IPS DF 4.7 (cell line): ENCODE data around the gene TIAM2.
"Not testable (repeated sequence)": the region's sequence is repeated elsewhere in the genome, so short reads cannot be mapped to it uniquely, and the experiment has no call there.

ENCODE experiments used
- DNase-seq: peaks from one replicate; pipeline ENCODE4 v3.0.0-alpha.2; 2013; ENCODE audit warnings: low spot score; ENCODE audit errors: extremely low read depth

TIAM2 gene

DNA sequence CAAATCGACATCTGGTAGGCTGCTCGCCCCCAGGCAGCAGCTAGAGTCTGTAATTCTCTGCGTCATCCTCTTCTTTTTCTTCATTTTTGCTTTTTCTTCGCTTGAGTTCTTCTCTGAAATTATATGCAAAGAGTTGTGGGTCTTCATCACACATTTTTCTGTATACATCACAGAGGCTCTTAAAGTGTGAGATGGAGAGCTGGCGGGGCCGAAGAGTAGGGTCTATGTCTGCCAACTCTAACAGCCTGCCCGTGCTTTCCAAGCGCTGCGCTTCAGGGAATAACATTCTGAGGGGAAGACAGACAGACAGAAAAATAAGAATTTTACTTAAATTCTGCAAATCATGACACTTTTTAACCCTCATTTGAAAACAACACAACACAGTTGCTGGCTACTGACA lies 262.7 kb downstream of the TIAM2 start:
- DNase-seq = no peak

DNA sequence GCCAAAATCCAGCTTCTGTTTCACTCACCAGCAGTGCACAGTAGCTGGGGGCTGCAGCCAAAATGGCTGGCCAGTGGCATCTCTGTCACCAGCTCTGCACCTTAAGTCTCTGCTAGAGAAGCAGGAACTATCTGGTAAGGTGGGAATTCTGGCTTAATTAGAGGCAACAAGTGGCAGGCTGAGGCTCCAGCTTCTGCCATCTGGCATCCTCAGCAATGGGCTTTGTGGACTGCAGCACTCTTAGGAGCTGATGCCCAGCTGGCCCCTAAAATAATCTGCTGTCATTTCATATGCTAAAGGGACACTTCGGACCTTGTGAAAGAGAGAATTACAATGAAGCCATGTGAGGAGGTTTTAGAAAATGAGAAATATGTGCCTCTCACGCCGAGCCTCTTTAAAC lies 264.1 kb downstream of the TIAM2 start:
- no peak for DNase-seq

- DNase-seq = no peak
These were observed 264.8 kb downstream of the TIAM2 start for GRCh38 chr6:155259897-155260296.

GRCh38 chr6:155260686-155261085 lies 265.6 kb downstream of the TIAM2 start:
- no peak for DNase-seq

- no peak for DNase-seq
These were observed 266.2 kb downstream of the TIAM2 start for GRCh38 chr6:155261111-155261900.

DNA sequence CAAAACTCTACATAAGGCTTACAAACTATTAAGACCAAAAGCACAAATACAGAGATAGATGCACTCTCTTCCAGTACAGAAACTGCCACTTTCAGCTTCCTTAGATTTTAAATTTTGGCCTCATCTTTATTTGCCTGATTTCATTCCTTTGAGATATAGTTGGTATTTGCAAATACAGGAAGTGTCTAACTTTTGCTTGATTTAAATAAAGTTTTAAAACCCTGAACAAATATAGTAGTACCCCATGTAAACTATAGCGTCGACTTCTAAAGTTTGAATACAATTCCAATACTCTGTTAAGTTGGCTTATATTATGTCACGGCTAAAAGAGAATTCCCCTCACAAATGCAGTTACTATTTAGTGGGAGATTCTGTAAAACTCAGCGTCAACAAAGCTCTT lies 267.5 kb downstream of the TIAM2 start:
- DNase-seq = no peak

DNA sequence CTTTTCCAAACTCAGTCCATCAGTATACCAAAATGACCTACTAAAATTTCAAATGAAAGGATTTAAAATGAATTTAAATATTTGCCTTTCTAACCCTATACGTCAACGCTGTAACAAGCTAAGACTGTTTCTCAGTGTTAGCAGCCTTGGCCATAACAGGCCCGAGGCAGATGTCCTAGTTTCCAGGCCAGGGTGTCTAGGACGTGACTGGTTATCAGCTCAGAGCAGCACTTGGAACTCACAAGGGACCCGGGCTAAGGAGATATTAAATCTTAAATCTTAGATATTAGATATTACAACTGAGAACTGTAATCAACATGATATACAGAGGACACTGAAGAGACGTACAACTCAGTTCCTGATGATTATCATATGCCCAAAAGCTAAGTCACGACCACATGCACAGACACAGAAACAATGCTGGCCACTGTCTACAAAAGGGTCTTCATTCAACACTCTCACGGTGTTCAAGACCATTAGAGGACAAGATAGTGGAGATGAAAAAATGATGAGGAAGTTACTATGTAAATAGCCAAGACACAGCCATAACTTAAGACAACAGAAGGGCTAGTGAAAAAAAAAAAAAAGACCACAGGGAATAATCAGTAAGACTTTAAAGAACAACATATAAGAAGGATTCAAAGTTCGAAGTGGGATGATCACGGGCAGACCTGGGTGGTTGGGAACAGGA lies 268.4 kb downstream of the TIAM2 start, which contains the start of gene CLDN20:
TSS of gene CLDN20 (plus strand) at position 641 of the 691 bp plus-strand sequence. CDS start 11,707 bp downstream, outside the sequence.
- DNase-seq = no peak

DNA sequence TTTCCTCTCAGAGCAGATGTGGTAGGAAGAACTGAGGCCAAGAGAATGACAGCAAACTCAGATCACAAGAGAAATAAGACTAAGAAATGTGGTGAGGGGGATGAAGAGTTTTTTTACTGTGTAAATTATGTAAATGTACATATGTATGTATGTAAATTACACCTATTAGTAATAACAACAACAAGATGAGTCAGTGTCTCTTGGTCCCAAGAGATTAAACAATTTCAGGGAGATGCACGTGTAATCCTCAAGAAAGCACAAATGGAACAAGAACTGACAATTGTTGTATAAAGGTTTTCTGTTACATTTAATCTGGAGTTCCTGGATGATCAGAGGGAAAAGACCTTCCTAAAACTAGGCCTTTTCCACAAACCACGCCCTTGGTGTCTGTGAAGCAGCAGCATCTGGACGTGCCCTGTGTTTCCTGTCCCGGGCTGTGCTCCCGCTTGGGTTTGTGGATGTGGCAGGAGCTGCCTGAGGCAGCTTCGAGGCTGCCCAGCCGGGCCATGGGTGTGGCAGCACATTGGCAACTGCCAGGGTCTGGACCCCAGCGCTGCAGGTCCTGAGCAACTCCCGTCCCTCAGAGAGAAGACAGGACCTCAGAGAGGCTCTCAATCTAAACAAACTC lies 269.7 kb downstream of the TIAM2 start:
- DNase-seq = no peak

DNA sequence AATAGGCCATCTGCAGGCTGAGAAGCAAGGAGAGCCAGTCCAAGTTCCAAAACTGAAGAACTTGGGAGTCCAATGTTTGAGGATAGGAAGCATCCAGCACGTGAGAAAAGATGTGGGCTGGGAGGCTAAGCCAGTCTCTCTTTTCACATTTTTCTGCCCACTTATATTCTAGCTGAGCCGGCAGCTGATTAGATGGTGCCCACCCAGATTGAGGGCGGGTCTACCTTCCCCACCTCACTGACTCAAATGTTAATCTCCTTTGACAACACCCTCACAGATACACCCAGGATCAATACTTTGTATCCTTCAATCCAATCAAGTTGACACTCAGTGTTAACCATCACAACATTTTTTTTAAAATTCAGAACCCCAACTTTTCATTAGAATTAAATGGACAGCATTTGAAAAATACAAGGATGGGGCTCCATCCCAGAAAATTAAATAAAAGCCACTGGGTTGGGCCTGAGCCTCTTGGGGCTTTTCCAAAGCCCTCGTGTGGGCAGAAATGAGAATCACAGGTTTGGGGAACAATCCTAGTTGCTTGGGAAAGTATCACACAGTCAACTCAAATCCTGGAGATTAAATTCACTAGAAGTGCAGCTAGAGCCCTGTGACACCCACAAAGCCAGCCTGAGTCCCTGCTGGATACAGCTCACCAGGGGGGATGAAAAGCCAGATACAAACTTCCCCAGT lies 270.9 kb downstream of the TIAM2 start:
- DNase-seq = no peak

DNA sequence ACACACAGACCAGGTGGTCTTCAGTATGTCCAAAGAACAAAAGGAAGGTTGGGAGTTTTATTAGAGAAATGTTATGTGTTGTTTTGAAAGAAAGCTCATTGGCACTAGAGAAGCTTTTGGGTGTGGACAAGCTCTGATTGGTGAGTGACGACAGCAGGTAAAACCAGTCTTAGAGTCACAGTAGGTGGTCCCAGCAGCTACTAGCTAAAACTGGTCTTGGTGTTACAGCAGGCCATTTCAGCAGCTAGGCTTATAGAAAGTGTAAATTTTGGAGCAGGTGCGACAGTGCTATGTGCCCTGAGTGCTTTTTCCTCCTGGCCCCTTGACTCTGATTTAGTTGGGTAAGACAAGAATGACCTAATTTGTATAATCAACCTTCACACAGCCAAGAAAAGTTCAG lies 272.3 kb downstream of the TIAM2 start:
- DNase-seq = no peak

DNA sequence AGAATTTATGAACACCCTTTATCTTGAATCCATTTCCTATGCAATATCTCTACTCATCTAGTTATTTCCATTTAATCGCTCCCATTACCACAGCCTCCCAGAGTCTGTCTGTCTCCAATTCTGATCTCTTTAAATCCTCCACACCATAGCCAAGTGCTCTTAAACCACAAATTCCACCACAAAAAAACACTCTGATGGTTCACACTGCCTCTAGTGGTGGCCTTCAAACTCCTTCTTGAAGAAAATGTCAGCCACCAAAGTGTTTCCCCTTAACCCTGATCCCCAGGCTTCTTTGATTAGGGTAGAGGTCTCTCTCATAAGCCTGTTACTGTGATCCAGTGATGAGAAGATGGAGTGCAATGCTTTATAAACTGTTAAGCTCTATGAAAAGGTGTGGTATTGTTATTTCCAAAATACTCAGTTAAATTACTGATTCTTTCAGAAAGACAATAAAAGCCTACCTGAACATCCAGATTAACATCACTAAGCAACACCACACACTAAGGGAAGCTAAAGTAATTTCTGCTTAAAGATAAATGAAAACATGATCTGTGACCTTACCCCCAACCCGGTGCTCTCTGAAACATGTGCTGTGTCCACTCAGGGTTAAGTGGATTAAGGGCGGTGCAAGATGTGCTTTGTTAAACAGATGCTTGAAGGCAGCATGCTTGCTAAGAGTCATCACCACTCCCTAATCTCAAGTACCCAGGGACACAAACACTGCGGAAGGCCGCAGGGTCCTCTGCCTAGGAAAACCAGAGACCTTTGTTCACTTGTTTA lies 273.2 kb downstream of the TIAM2 start:
- DNase-seq = not testable (repeated sequence)

DNA sequence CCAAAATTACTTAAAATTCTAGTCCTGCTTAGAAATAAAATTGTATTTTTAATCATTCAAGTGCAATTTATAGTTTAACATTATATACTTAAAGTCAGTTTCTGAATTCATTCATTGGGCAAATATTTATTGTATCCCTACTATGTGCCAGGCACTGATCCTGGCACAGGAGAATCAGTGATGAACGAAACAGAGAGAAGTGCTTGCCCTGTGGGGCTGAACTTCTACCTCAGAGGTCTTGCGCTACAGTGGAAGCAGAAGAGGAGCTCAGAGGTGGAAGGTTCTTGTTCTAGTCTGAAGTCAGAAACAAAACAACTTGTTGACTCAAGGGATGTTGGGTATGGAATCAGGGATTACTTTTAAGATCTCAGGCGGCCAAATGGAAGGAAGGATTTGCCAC lies 274.6 kb downstream of the TIAM2 start:
- no peak for DNase-seq

- DNase-seq = no peak
These were observed 275.5 kb downstream of the TIAM2 start for GRCh38 chr6:155270561-155271091.

DNA sequence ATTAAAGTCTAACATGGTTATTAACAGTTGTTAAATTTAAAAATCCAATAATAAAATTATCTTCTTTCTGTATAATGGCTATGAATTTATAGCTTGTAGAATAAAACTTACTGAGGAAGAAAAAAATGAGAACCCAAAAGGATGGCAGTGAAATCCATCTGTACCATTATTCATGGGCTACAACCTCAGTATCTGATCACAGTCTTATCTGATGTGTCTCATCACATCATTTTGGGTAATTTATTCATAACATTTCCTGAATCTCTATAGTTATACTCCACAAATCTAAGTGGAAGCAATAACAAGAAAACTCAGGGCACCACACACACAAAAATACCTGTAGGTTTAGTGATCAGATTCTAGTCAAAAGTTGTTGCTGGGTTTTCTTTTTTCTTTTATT lies 276.0 kb downstream of the TIAM2 start:
- DNase-seq = no peak

DNA sequence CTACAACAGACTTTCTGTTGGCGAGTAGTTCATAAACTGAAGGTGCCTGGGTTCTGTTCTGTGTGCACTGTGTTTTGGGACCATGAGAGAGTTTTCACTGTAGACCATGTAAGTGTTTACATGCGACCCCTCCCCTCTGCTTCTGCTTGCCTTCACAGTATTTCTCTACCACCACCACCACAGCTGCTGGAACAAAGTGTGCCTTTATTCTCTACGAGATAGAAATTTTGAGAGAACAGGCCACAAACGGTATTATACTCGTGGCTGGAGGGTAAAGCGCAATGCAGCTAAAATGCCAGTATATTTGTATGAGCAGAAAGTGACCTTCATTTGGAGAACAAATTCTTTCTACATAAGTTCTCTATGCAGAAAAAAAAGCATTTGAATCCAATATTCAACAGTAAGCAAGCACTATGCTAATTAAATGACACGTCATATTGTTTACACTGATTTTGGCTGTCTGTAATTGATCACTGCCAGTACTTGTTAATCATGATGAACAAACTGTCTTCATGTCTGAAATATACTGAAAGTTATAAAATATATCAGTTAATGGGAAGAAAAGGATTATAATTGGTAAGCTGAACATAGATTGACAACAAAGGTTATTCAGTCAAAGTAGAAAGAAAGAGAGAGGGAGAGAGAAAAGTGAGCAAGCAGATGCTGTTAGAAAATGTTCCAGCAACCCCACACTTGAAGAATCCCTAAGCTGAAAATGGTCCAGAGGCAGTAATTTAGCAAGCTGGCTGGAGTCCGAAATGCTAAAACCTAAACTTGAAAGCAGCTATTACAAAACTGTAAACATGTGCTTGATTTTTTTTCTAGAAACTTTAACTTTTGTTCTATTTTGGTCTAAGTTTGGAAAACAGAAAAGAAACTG lies 277.5 kb downstream of the TIAM2 start:
- DNase-seq = no peak

GRCh38 chr6:155273431-155273830 lies 278.3 kb downstream of the TIAM2 start:
- no peak for DNase-seq

DNA sequence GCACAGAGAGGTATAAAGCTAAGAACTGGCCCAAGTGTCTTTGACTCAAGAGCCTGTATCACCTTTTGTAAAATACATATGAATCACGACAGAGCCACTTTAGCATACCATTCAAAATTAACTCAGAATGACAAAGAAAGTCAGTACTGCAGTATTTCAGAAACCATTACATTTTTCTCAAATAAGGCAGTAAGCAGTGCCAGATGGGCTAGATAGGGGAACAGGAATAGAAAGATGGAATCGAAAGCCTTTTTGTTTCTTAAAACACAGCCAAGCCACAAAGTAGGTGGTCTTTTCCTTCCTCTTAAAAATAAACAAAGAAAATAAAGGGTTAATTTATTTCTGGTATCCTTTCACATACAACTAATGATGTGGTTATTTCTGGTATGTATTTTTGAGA lies 279.0 kb downstream of the TIAM2 start:
- DNase-seq = no peak

- no peak for DNase-seq
These were observed 279.4 kb downstream of the TIAM2 start for GRCh38 chr6:155274533-155274932.

- no peak for DNase-seq
These were observed 280.8 kb downstream of the TIAM2 start for GRCh38 chr6:155275808-155276480.
